Esophagus (tissue), 2 donors: ENCODE data around the gene MARK1. TPM values are rescaled to one million over a fixed set of nuclear protein-coding genes. Genes with fewer than 3 reads are reported as not detected.

Source experiments
- H3K27ac ChIP-seq, 2 donors: one replicate each; pipeline ENCODE4 v1.5.1; 2013; ENCODE audit warnings: low read depth in 2 of 2, mild to moderate bottlenecking in 2 of 2, inconsistent platforms in 1 of 2, low read length in 1 of 2, moderate library complexity in 1 of 2
- H3K27me3 ChIP-seq, 2 donors: one replicate each; pipeline ENCODE4 v1.6.1; 2013; ENCODE audit warnings: low read length in 2 of 2, control low read depth in 1 of 2, mild to moderate bottlenecking in 1 of 2; ENCODE audit not compliant: insufficient read depth in 2 of 2, control insufficient read depth in 1 of 2
- H3K36me3 ChIP-seq, 2 donors: one replicate each; pipeline ENCODE4 v1.6.1; 2013; ENCODE audit warnings: low read length in 1 of 2; ENCODE audit not compliant: control insufficient read depth in 2 of 2, insufficient read depth in 2 of 2
- H3K4me1 ChIP-seq, 2 donors: one replicate each; pipeline ENCODE4 v1.6.1; 2013; ENCODE audit warnings: low read length in 1 of 2; ENCODE audit not compliant: control insufficient read depth in 2 of 2, insufficient read depth in 2 of 2
- H3K4me3 ChIP-seq, 2 donors: one replicate each; pipeline ENCODE4 v1.5.1; 2013; ENCODE audit warnings: low read length in 2 of 2, mild to moderate bottlenecking in 2 of 2, low read depth in 1 of 2, moderate library complexity in 1 of 2
- H3K9me3 ChIP-seq, 2 donors: one replicate each; pipeline ENCODE4 v1.6.1; 2013; ENCODE audit warnings: mild to moderate bottlenecking in 2 of 2, low read depth in 1 of 2, low read length in 1 of 2, moderate library complexity in 1 of 2; ENCODE audit not compliant: control insufficient read depth in 2 of 2, insufficient read depth in 1 of 2
- WGBS, 2 donors: extraction: QIAGEN DNeasy Blood & Tissue Kit; methylation state at CpG; one replicate each; pipeline ENCODE4 v1.1.7; 2013; 5-methylcytosine and 5-hydroxymethylcytosine counted together
- polyA plus RNA-seq, 2 donors: library from polyadenylated mRNA; stranded (reverse); fragments of 200-250 nt; gene quantifications; one replicate each; pipeline ENCODE4 v1.2.3, GENCODE V29; 2013
- donor health status: healthy with polysubstance abuse.
- donor health status: Bipolar disorder and iron deficiency.

Gene MARK1
- polyA plus RNA-seq, 2 donors, result 3.4 to 3.8 TPM

DNA sequence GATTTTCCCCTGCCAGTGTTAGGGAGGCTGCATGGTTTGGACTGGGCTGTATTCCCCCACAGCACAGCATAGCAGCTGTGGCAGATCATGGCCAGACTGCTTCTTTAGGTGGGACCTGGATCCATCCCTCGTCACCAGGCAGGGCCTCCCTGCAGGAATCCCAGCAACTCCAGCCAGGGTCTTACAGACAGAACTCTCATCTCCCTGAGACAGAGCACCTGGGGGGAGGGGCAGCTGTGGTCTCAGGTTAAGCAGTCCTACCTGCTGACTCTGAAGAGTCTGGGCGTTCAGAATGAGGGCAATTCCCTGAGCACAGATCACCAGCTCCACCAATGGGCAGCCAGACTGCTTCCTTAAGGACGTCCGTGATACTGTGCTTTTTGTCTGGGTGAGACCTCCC lies 114.3 kb downstream of the MARK1 start:
- Histone ChIP-seq H3K36me3 (no peaks in the 10 kb centered on the region), H3K4me1 (no peaks in the 10 kb centered on the region), H3K9me3 (no peaks in the 10 kb centered on the region), H3K4me3 (no peak overlapping the region), H3K27me3 (no peaks in the 10 kb centered on the region), H3K27ac (no peak overlapping the region)
- 91 to 92% methylated on average over 4 of the region's 4 CpGs for WGBS, 2 donors

GRCh38 chr1:220652995-220653394 lies 125.1 kb downstream of the MARK1 start:
- no peak overlapping the region for H3K27ac ChIP-seq
- H3K4me1 ChIP-seq, result no peaks in the 10 kb centered on the region
- 93 to 94% methylated on average over 13 of the region's 13 CpGs for WGBS, 2 donors
- H3K4me3 ChIP-seq, result no peak overlapping the region
- H3K36me3 ChIP-seq, result peaks cover 0 to 3% of the 10 kb centered on the region in 2 donors
- H3K9me3 ChIP-seq, result no peaks in the 10 kb centered on the region
- no peaks in the 10 kb centered on the region for H3K27me3 ChIP-seq

GRCh38 chr1:220655509-220655908 lies 127.6 kb downstream of the MARK1 start:
- 85 to 87% methylated on average over 1 of the region's 1 CpG for WGBS, 2 donors
- Histone ChIP-seq H3K36me3 (peaks cover 0 to 3% of the 10 kb centered on the region in 2 donors), H3K4me3 (no peak overlapping the region), H3K27me3 (no peaks in the 10 kb centered on the region), H3K4me1 (no peaks in the 10 kb centered on the region), H3K27ac (no peak overlapping the region), H3K9me3 (no peaks in the 10 kb centered on the region)

DNA sequence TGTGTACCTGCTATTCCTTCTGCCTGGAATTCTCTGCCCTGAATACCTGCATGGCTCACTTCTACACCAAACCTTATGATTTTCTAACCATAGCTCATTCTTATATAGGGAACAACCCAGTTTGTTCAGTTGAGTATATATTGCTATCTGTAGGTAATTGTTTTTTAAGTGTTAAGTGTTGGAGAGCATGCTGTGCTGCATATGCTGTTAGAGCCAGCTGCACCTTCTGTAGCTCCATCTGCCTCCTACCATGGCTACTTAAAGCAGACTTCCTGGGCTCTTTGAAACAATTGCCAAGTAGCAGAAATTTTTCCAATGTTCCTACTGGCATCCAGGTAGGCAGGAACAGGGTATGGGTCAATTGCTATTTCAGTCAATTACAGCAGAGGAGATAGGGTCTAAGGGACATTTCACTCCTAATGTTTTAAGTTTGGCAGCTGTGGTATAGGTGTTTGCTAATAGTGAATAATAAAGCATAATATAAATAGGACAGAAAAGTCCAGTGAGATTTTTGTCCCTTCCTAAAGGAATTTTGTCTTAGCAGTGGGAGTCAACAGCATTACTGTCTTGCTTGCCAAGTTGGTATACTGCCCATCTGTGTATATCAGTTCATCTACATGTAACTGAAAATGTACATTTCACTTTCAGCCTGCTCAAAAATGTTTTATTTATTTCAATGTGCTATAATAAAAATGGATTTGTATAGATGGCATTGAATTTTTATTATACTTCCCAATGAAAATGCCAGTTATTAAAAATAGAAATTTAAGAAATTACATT lies 128.2 kb downstream of the MARK1 start:
- no peaks in the 10 kb centered on the region for H3K4me1 ChIP-seq
- H3K9me3 ChIP-seq, result no peaks in the 10 kb centered on the region
- H3K27me3 ChIP-seq, result no peaks in the 10 kb centered on the region
- H3K27ac ChIP-seq, result no peak overlapping the region
- peaks cover 0 to 3% of the 10 kb centered on the region in 2 donors for H3K36me3 ChIP-seq
- no peak overlapping the region for H3K4me3 ChIP-seq

DNA sequence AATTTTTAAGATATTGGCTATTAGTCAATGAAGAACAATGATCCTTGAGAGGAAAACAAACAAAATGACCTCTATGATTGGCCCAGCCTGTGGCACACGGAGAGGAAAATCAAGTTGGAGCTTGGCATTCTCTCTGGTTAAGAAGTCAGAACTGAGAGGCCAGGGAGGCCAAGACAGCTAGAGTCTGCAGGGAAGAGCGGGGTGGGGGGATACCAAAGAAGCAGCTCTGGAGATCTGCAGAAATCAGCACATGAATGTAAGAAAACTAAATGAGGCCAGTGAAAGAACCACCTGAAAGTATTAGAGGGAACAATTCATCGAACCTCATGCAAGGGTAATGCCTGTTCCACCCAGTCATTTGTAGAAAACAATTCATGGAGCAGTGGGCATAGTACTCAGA lies 138.4 kb downstream of the MARK1 start:
- Histone ChIP-seq H3K9me3 (no peaks in the 10 kb centered on the region), H3K36me3 (peaks cover 0 to 3% of the 10 kb centered on the region in 2 donors), H3K27ac (no peak overlapping the region), H3K4me3 (no peak overlapping the region), H3K4me1 (no peaks in the 10 kb centered on the region), H3K27me3 (no peaks in the 10 kb centered on the region)
- 88 to 89% methylated on average over 3 of the region's 3 CpGs for WGBS, 2 donors

GRCh38 chr1:220669005-220669404 lies 141.1 kb downstream of the MARK1 start:
- 77% methylated on average over 1 of the region's 1 CpG for WGBS, 2 donors
- Histone ChIP-seq H3K27ac (no peak overlapping the region), H3K4me1 (no peaks in the 10 kb centered on the region), H3K4me3 (no peak overlapping the region), H3K9me3 (no peaks in the 10 kb centered on the region), H3K27me3 (no peaks in the 10 kb centered on the region), H3K36me3 (no peaks in the 10 kb centered on the region)

- H3K4me1 ChIP-seq, result no peaks in the 10 kb centered on the region
- H3K27me3 ChIP-seq, result no peaks in the 10 kb centered on the region
- no peaks in the 10 kb centered on the region for H3K9me3 ChIP-seq
- H3K4me3 ChIP-seq, result no peak overlapping the region
- H3K36me3 ChIP-seq, result no peaks in the 10 kb centered on the region
- H3K27ac ChIP-seq, result no peak overlapping the region
Measured at GRCh38 chr1:220670365-220670764, 142.4 kb downstream of the MARK1 start.

DNA sequence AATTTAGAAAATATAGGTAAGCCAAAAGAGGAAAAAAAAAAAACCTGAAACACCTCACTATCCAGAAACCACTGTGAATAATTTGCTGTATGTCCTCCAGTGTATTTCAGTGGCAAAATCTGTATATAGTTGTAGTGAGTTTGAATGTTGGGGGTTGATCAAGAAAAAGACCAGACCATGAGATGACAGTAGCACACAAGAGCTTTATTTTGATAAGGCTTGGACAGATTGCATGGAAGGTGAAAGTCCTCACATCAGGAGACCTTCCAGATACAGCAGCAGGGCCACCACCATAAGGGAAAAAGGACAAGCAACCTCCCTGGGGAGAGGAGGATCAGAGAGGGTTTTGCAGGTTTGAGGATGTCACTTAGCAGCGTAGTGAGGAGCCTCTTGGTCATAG lies 146.0 kb downstream of the MARK1 start:
- WGBS, 2 donors, result 81 to 82% methylated on average over 1 of the region's 1 CpG
- Histone ChIP-seq H3K4me3 (no peak overlapping the region), H3K27me3 (no peaks in the 10 kb centered on the region), H3K27ac (no peak overlapping the region), H3K9me3 (no peaks in the 10 kb centered on the region), H3K4me1 (no peaks in the 10 kb centered on the region), H3K36me3 (no peaks in the 10 kb centered on the region)

DNA sequence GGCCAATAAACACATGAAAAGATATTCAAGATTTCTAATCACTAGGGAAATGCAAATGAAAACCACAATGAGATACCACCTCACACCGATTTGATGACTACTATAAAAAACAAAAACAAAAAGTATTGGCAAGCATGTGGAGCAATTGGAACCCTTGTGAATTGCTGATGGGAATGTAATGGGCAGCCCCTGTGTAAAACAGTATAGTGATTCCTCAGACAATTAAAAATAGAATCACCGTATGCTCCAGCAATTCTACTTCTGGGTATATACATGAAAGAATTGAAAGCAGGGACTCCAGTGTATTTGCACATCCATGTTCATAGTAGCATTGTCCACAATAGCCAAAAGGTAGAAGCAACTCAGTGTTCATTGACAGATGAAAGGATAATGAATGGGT lies 149.3 kb downstream of the MARK1 start:
- 76 to 93% methylated on average over 2 of the region's 2 CpGs for WGBS, 2 donors
- Histone ChIP-seq H3K4me3 (no peak overlapping the region), H3K9me3 (no peaks in the 10 kb centered on the region), H3K36me3 (no peaks in the 10 kb centered on the region), H3K27ac (no peak overlapping the region), H3K4me1 (no peaks in the 10 kb centered on the region), H3K27me3 (no peaks in the 10 kb centered on the region)

DNA sequence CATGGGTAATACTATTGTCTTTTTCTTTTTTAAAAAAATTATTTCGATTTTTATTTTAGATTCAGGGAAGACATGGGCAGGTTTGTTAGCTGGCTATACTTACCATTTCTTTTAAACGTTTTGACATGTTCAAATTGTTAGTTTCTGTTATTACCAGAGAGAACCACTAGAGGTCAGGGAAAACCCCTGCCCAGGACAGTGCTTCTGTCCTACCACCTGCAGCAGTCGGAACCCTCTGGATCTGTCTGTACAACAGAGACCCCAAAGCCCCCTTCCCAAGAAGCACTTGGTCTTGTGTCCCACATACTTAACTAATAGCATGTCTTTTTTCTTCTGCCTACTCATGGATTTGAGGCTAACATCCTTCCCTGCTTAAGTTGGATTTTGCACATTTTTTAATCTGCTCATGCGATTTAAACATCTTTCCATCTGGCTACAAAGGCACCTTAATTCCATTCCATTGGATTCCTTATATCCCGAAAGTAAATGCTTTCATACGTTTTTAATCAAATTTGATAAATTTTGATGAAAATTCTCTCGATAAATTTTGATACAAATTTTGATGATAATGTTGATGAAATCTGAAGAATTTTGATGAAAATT lies 152.2 kb downstream of the MARK1 start:
- 28 to 32% methylated on average over 7 of the region's 7 CpGs for WGBS, 2 donors
- Histone ChIP-seq H3K4me3 (no peak overlapping the region), H3K9me3 (no peaks in the 10 kb centered on the region), H3K27me3 (no peaks in the 10 kb centered on the region), H3K36me3 (no peaks in the 10 kb centered on the region), H3K27ac (no peak overlapping the region), H3K4me1 (no peaks in the 10 kb centered on the region)
